IPS-NIHi7 (cell line): ENCODE data around the gene MISP.

Experiments used
- DNase-seq: peaks from one replicate; pipeline ENCODE4 v3.0.0; 2012; ENCODE audit warnings: mixed read lengths; ENCODE audit errors: extremely low spot score

Gene MISP

GRCh38 chr19:746956-747355 is 4.0 kb upstream of the MISP start:
- DNase-seq: no peak

GRCh38 chr19:747432-748273 is 3.3 kb upstream of the MISP start:
- no peak for DNase-seq

- peak; percentile 51 for DNase-seq
Observed at GRCh38 chr19:748274-748598, 2.7 kb upstream of the MISP start.

GRCh38 chr19:749811-750210 is 1.1 kb upstream of the MISP start:
- no peak for DNase-seq

GRCh38 chr19:751501-752341 is 809 bp downstream of the MISP start:
- DNase-seq: peak; percentile 66

GRCh38 chr19:752652-753517 is 2.0 kb downstream of the MISP start:
- DNase-seq: no peak

- no peak for DNase-seq
Observed at GRCh38 chr19:754530-754929, 3.6 kb downstream of the MISP start.

- no peak for DNase-seq
Observed at GRCh38 chr19:755063-755462, 4.2 kb downstream of the MISP start.

GRCh38 chr19:756236-756635 is 5.3 kb downstream of the MISP start:
- peak; percentile 49 for DNase-seq

GRCh38 chr19:756821-757688 is 6.1 kb downstream of the MISP start:
- DNase-seq: no peak

GRCh38 chr19:757811-758668 is 7.1 kb downstream of the MISP start:
- no peak for DNase-seq

GRCh38 chr19:763181-763580 is 12.3 kb downstream of the MISP start:
- DNase-seq: no peak

GRCh38 chr19:763869-764268 is 13.0 kb downstream of the MISP start:
- DNase-seq: no peak

GRCh38 chr19:764301-764700 is 13.4 kb downstream of the MISP start:
- no peak for DNase-seq

GRCh38 chr19:765179-765738 is 14.3 kb downstream of the MISP start:
- DNase-seq: no peak

GRCh38 chr19:768424-768823 is 17.5 kb downstream of the MISP start:
- DNase-seq: no peak

GRCh38 chr19:769616-770015 is 18.7 kb downstream of the MISP start:
- no peak for DNase-seq

- no peak for DNase-seq
Observed at GRCh38 chr19:771332-771785, 20.4 kb downstream of the MISP start.

GRCh38 chr19:772063-772462 is 21.2 kb downstream of the MISP start:
- no peak for DNase-seq
